Ishikawa (cell line): ENCODE data around the gene ATP2B2.

Source experiments
- CEBPB ChIP-seq: IDR thresholded peaks from 2 replicates; pipeline ENCODE4 v1.6.1; 2012
- CREB1 ChIP-seq: IDR thresholded peaks from 2 replicates; pipeline ENCODE4 v1.6.1; 2012; ENCODE audit warnings: low read depth
- EGR1 ChIP-seq: IDR thresholded peaks from 2 replicates; pipeline ENCODE4 v1.6.1; 2012
- EP300 ChIP-seq: IDR thresholded peaks from 2 replicates; pipeline ENCODE4 v1.6.1; 2012; ENCODE audit warnings: borderline replicate concordance
- FOXM1 ChIP-seq: IDR thresholded peaks from 2 replicates; pipeline ENCODE4 v1.6.1; 2012; ENCODE audit warnings: low read depth, borderline replicate concordance
- NFIC ChIP-seq: IDR thresholded peaks from 2 replicates; pipeline ENCODE4 v1.6.1; 2012
- RAD21 ChIP-seq: IDR thresholded peaks from 2 replicates; pipeline ENCODE4 v1.6.1; 2012; ENCODE audit warnings: low read depth
- TAF1 ChIP-seq: IDR thresholded peaks from 2 replicates; pipeline ENCODE4 v1.6.1; 2012; ENCODE audit warnings: low read depth, mild to moderate bottlenecking
- TCF12 ChIP-seq: IDR thresholded peaks from 2 replicates; pipeline ENCODE4 v1.6.1; 2012; ENCODE audit warnings: low read depth
- TEAD4 ChIP-seq: IDR thresholded peaks from 2 replicates; pipeline ENCODE4 v1.6.1; 2012
- YY1 ChIP-seq: IDR thresholded peaks from 2 replicates; pipeline ENCODE4 v1.6.1; 2012; ENCODE audit warnings: low read depth
- ZBTB7A ChIP-seq: IDR thresholded peaks from 2 replicates; pipeline ENCODE4 v1.6.1; 2012; ENCODE audit warnings: low read depth
- TF ChIP-seq, protein P1 (sequence below): IDR thresholded peaks from 2 replicates; pipeline ENCODE4 v1.6.1; 2012
- TF ChIP-seq, protein P2 (sequence below): IDR thresholded peaks from 2 replicates; pipeline ENCODE4 v1.6.1; 2012
- TF ChIP-seq, protein P3 (sequence below): IDR thresholded peaks from 2 replicates; pipeline ENCODE4 v1.6.1; 2012; ENCODE audit warnings: low read depth, mild to moderate bottlenecking

ATP2B2 gene

DNA sequence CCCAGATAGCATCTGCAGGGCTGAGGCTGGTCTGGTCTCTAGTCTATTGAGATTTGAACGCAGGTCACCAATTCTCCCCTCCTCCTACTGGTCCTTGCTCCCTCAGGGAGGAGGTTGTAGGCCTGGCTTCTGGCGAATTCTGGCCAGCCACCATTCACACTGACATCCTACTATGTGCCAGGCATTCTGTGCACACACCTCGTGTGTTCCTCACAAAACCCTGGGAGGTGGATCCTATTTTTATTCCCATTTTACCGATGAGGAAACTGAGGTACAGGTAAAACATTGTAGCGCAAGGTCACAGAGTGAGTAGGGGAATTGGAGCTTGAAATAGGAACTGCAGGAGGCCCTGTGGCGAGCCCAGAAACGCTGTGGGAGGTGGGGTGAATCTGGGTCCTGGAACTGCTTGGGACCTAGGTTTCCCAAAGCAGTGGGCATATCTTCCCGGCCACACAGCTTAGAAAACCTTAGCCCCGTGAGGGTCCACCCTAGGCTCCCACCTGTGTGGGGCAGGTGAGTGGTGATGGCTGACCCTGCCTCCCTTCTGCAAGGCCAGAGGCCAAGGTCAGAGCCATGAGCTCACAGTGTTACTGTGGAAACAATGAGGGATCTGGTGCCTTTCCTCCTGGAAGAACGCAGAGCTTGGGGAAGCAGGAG, 4.8 kb upstream of the ATP2B2 start:
- TF ChIP-seq TCF12 (no peak), EGR1 (no peak), FOXM1 (no peak), CEBPB (no peak), NFIC (no peak), EP300 (no peak), CREB1 (no peak)
- TF ChIP-seq, protein P1, sequence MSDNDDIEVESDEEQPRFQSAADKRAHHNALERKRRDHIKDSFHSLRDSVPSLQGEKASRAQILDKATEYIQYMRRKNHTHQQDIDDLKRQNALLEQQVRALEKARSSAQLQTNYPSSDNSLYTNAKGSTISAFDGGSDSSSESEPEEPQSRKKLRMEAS = no peak

DNA sequence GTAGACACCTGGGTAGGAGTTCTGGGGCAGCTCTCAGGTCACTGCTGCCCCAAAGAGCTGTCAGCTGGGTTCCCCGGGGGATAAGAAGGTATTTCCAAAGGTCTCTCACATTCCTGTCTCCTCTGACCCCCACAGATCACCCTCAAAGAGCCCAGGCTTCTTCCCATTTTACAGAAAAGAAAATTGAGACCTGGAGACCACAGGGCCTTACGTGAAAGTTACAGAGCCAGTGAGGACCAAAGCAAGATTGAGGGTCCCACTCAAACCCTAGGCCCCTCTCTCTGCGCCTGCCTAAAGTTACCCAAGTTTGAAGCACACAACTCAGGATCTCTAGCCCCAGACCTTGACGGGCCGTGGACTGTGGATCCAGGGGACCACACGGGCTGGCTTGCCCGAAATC, 3.9 kb upstream of the ATP2B2 start:
- TF ChIP-seq EGR1 = no peak
- TF ChIP-seq TCF12 = no peak
- TF ChIP-seq, protein P2, sequence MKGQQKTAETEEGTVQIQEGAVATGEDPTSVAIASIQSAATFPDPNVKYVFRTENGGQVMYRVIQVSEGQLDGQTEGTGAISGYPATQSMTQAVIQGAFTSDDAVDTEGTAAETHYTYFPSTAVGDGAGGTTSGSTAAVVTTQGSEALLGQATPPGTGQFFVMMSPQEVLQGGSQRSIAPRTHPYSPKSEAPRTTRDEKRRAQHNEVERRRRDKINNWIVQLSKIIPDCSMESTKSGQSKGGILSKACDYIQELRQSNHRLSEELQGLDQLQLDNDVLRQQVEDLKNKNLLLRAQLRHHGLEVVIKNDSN = no peak
- no peak for TF ChIP-seq RAD21
- no peak for TF ChIP-seq CEBPB
- TF ChIP-seq NFIC = no peak
- no peak for TF ChIP-seq FOXM1
- TF ChIP-seq CREB1 = no peak
- TF ChIP-seq, protein P1 = no peak
- TF ChIP-seq, protein P3, sequence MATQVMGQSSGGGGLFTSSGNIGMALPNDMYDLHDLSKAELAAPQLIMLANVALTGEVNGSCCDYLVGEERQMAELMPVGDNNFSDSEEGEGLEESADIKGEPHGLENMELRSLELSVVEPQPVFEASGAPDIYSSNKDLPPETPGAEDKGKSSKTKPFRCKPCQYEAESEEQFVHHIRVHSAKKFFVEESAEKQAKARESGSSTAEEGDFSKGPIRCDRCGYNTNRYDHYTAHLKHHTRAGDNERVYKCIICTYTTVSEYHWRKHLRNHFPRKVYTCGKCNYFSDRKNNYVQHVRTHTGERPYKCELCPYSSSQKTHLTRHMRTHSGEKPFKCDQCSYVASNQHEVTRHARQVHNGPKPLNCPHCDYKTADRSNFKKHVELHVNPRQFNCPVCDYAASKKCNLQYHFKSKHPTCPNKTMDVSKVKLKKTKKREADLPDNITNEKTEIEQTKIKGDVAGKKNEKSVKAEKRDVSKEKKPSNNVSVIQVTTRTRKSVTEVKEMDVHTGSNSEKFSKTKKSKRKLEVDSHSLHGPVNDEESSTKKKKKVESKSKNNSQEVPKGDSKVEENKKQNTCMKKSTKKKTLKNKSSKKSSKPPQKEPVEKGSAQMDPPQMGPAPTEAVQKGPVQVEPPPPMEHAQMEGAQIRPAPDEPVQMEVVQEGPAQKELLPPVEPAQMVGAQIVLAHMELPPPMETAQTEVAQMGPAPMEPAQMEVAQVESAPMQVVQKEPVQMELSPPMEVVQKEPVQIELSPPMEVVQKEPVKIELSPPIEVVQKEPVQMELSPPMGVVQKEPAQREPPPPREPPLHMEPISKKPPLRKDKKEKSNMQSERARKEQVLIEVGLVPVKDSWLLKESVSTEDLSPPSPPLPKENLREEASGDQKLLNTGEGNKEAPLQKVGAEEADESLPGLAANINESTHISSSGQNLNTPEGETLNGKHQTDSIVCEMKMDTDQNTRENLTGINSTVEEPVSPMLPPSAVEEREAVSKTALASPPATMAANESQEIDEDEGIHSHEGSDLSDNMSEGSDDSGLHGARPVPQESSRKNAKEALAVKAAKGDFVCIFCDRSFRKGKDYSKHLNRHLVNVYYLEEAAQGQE = no peak
- TF ChIP-seq ZBTB7A = no peak
- TF ChIP-seq YY1 = no peak
- no peak for TF ChIP-seq TEAD4
- TF ChIP-seq TAF1 = no peak
- TF ChIP-seq EP300 = no peak

DNA sequence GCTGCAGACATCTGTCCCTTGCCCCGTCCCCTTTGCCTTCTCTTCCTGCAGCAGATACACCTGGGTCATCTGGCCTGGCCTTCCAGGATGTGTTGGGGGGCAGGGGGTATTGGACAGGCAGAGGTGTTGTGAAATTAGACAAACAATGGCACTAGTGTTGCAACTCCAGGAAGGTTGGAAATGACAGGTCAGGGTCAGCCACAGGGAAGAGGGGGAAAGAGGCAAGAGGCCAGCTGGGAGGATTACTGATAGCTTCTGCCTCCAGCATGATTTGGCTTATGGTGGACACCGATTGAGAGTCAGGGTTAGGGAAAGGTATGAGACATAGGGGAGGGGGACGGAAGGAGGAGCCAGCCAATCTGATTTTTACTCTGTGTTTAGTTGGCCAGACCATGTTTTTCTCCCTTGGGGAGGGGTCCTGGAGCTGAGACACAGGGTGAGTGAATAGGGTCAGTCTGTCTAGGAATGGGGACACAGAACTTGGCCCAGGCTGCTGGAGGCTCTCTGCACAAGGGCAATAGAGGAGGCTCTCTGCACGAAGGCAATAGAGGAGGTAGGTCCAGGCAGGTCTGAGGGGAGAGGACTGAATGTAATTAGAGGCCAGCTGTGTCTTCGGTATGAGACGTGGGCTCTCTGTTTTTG, 3.4 kb upstream of the ATP2B2 start:
- TF ChIP-seq YY1 = no peak
- no peak for TF ChIP-seq CREB1
- no peak for TF ChIP-seq FOXM1
- no peak for TF ChIP-seq CEBPB
- TF ChIP-seq, protein P3 = no peak
- TF ChIP-seq NFIC = no peak
- TF ChIP-seq EGR1 = no peak
- TF ChIP-seq, protein P1 = no peak
- TF ChIP-seq TEAD4 = no peak

DNA sequence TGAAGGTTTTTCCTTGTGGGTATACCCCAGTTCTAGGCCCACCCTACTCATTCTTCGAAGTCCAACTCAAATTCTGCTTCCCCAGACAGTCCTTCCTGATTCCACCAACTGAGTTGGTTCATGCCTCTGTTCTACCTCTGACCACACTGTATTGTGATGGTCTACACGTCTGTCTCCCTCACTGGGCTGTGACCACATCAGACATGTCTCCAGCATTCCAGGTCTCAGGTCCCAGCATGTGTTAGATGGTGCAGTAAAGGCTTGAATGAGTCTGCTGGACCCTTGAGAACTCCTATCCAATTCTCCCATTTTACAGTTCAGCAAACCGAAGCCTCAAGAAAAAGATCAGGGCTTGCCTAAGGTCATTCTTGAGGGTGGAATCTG, 2.8 kb upstream of the ATP2B2 start:
- TF ChIP-seq YY1 (no peak), CREB1 (no peak), FOXM1 (no peak), RAD21 (no peak), EP300 (no peak)
- TF ChIP-seq, protein P1 = no peak

DNA sequence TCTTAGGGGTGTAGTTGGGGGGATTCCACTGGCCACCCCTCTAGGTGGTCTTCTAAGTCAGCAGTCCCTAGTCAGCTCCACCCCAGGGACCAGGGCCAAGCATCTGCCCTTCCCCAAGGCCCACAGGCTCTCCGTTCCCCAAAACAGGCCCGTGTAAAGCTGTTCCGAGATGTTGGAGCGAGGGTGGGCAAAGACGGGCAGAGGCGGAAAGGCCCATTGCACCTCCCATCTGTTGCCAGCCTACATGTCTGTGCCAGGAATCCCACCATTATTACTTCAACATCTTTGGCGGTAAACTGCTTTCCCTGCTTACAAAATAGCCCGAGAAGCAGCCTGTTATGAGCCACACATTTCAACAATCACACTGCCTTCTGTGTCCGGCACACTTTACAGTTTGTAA, 1.9 kb upstream of the ATP2B2 start:
- no peak for TF ChIP-seq EP300
- TF ChIP-seq CEBPB = no peak
- TF ChIP-seq, protein P1 = no peak
- no peak for TF ChIP-seq RAD21
- TF ChIP-seq, protein P3 = no peak
- no peak for TF ChIP-seq TCF12
- no peak for TF ChIP-seq YY1
- no peak for TF ChIP-seq ZBTB7A
